ENCODE results near the gene FGF19.

- TF ChIP-seq, protein P1, sequence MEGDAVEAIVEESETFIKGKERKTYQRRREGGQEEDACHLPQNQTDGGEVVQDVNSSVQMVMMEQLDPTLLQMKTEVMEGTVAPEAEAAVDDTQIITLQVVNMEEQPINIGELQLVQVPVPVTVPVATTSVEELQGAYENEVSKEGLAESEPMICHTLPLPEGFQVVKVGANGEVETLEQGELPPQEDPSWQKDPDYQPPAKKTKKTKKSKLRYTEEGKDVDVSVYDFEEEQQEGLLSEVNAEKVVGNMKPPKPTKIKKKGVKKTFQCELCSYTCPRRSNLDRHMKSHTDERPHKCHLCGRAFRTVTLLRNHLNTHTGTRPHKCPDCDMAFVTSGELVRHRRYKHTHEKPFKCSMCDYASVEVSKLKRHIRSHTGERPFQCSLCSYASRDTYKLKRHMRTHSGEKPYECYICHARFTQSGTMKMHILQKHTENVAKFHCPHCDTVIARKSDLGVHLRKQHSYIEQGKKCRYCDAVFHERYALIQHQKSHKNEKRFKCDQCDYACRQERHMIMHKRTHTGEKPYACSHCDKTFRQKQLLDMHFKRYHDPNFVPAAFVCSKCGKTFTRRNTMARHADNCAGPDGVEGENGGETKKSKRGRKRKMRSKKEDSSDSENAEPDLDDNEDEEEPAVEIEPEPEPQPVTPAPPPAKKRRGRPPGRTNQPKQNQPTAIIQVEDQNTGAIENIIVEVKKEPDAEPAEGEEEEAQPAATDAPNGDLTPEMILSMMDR (conservative IDR thresholded peaks at IDR 0.05 in 1 of 2, IDR thresholded peaks at IDR 0.05 in 1 of 2; ENCODE audit: low read depth in 1 of 2, low read length in 2 of 2) = no peak
- TF ChIP-seq EZH2 (IDR thresholded peaks at IDR 0.05; ENCODE audit: low read length, missing control alignments) = no peak
Measured at GRCh38 chr11:69667619-69668604, 35.9 kb downstream of the FGF19 start.

All from fibroblast of lung (primary cell).